Hepatocyte (in vitro differentiated cells): Measurements from ENCODE around the gene SPPL2C.

Experiments used
- CTCF ChIP-seq: fragments of 200-600 bp; sonication (generic); IDR thresholded peaks from 2 replicates; pipeline ENCODE4 v1.5.1; 2016; ENCODE audit warnings: antibody characterized with exemption, mild to moderate bottlenecking; ENCODE audit not compliant: poor library complexity
- EZH2 ChIP-seq: fragments of 200-600 bp; sonication (generic); IDR thresholded peaks from 2 replicates; pipeline ENCODE4 v1.6.1; 2016; ENCODE audit warnings: antibody characterized with exemption, mild to moderate bottlenecking, borderline replicate concordance
- EZH2phosphoT487 ChIP-seq: fragments of 200-600 bp; sonication (generic); IDR thresholded peaks from one replicate; pipeline ENCODE4 v1.6.1; 2018; ENCODE audit warnings: antibody characterized with exemption, mild to moderate bottlenecking, low read depth, moderate library complexity; ENCODE audit not compliant: unreplicated experiment, severe bottlenecking

GRCh38 chr17:45868276-45868675, 23.6 kb downstream of the SPPL2C start:
- no peak for TF ChIP-seq CTCF
- no peak for TF ChIP-seq EZH2phosphoT487
- no peak for TF ChIP-seq EZH2
